ENCODE measurements around the gene ZNF302.
"Not testable (repeated sequence)": the region's sequence is repeated elsewhere in the genome, so short reads cannot be mapped to it uniquely, and the experiment has no call there.

ZNF302 gene

DNA sequence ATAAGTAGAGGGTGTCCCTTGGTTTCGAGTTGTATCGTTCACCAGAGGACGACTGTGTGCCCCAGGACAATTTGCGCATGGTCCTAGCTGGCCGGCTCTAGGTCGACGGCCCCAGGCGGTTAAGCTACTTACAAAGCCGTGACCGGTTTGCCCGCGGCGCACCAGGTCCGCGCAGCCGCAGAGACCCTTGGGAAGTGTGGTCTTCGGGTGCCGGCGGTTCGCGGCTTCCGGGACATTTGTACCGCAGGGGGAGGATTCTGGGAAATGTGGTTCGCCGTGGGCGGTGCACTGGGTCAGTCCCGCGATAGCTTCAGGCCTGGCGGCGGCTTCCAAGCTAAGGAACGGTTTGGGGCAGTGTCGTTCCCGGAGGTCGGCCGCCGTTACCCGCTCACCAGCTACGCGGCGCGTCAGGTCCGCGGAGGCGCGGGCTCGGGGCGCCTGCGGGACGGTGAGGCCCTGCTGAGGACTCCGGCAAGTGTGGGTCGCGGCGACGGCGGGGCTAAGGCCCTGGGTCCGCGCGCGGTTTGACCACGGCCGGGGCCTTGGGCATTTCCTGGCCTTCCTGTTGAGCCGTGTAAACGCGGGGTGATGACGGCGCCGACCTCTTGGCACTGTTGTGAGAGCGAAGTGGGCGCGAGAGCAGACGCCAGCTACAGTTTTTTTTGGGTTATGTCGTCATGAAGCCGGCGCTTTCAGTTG lies at the start of gene ZNF302:
Gene ZNF302, plus strand, starts transcription at position 293 of the 699 bp plus-strand sequence. CDS start 1,127 bp downstream, outside the sequence.
- peak; percentile 91 for DNase-seq (ENCODE audit: low spot score)

DNA sequence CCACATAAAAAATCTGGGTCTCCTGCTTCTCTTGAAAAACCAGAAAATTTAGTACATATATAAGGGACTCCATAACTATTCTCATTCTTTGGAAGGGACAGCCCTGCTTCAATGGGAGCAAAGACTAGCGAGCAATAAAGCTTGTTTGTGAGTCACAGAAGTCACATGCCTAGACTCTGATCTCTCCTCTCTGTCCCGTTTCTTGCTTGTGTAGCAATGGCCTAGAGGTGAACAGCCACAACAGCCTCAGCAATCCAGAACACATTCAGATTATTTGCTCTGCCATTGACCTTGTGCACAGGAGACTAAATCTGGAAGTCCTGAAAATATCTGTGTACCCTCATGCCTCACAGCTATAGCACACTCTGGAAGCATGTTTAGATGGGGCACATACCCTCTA lies 43.7 kb upstream of the ZNF302 start:
- DNase-seq (ENCODE audit: low spot score) = no peak

DNA sequence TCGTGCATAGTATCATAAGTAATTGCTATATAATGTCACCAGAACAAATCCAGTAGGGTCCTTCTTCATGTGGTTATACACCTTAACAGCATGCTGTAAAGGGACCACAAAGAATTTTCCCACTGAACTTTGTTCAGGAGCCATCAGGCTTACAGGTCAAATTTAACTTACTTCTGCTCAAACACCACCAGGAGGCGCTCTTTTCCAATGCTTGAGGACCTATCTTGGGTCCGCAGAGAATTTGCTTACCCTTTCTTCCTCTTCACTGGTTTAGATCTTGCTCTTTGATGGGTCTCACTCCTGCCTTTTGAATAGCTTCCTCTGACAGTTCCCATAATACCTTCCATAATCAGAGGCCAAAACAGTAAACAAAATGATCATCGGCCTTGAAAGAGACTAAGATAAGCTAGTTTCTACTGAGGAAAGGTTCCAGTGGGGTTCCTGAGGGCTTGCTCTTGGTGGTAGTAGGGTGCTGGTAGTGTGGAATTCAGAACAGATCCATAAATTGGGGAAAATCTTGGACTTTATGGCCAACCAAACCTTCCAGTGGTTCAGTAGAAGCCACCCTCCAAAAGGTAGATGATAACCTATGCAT lies 37.9 kb upstream of the ZNF302 start:
- peak; percentile 41 for DNase-seq (ENCODE audit: low spot score)

DNA sequence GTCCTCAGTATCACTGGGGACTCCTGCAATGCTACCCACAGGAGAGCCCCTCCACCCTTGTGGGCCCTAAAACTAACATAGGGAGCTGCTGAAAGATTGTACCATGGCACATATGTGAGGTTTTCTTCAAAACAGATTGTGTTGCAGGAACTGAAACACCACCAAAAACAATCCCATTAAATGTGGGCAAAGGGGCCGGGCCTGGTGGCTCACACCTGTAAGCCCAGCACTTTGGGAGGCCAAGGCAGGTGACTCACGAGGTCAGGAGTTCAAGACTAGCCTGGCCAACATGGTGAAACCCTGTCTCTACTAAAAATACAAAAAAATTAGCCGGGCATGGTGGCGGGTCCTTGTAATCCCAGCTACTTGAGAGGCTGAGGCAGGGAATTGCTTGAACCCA lies 35.2 kb upstream of the ZNF302 start:
- no peak for DNase-seq (ENCODE audit: low spot score)

DNA sequence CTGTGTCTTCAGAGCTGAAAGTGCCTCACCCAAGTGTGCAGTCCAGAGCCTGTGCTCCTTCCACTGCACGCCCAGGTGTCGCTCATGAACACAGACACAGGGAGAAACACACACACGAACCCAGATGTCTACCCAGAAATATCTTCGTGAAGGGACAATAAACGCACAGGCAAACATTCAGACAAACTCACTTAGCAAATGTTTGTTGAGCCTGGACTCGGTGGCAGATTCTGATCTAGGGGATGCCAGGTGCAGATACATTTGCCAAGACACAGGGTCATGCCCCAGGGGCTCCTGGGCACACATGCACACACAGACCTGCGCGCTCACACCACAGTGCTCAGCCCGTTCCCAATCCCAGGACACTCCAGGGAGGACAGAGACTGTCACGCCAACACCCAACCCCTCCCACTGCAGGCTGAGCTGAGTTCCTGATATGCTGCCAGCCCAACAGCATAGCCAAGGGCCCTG lies 32.5 kb upstream of the ZNF302 start:
- DNase-seq (ENCODE audit: low spot score) = no peak

DNA sequence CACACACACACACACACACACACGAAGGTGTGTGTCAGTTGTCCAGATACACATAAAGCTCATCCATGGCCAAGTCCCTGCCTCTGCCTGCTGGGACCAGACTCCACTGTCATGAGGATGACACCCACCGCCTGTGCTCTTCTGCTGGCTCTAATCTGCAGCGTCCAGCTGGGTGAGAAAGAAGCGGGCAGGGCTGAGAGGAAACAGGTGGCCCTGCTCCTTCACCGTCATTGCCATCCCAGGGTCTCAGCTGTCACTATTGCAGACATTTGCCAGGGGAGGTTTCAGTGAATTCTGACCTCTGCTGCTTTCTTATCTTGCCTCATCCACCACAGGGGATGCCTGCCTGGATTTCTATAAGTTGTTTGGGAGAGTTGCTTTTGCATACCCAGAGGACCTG lies 31.9 kb upstream of the ZNF302 start:
- no peak for DNase-seq (ENCODE audit: low spot score)

DNA sequence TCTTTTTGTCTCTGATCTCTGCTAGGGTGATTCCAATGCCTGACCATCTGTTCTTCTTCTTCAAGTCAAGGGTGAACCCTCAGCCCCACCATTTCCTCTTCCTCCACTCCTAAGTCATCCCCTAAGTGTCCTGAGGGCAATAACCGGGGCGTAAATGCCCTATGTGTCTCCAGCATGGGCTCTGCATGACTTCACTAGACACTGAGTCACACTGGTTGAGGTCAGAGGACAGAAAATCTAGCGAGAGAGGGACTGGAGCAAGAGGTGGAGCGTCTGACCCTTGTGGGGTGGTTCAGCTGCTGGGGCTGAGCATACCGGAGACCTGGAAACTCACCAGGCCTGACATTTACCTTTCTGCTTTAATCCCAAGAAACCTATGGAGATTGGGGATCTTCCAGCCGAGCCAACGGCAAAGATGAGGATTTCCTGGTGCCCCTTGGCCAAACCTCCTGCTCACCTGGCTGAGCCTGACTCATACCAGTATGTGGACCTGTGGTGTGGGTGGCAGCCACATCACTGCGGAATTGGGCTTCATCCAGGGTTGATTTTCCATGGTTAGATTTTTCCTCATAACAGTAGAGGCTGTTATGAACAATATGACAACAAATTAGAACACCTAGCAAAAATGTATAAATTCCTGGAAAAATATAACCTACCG lies 27.5 kb upstream of the ZNF302 start:
- DNase-seq (ENCODE audit: low spot score) = no peak

DNA sequence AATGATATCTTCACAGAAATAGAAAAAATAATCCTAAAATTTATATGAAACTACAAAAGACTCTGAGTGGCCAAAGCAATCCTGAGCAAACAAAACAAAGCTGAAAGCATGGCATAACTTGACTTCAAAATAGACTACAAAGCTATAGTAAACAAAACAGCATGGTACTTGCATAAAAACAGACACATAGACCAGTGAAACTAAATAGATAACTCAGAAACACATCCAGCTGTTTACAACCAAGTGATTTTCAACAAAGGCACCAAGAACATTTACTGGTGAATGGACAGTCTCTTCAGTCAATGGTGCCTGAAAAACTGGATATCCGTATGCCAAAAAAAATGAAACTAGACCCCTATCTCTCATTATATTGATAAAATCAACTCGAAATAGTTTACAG lies 25.7 kb upstream of the ZNF302 start:
- no peak for DNase-seq (ENCODE audit: low spot score)

DNA sequence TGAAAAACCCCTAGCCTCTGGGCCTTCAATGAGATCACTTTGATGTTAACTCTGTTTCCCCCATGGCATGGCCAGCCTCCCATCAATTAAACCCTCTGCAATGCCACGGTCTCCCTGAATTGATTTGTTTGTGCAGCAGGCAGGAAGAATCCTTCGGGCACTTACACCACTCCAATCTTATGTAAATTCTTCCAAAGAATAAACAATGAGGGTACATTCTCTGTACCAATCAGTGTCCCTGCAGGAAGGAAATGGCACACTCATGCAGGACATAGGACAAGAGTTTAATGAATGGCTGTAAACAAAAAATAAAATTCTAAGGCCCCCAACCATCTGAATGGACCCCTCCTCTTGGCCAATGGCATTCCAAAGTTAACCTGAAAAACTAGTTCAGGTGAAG lies 22.7 kb upstream of the ZNF302 start:
- DNase-seq (ENCODE audit: low spot score) = no peak

DNA sequence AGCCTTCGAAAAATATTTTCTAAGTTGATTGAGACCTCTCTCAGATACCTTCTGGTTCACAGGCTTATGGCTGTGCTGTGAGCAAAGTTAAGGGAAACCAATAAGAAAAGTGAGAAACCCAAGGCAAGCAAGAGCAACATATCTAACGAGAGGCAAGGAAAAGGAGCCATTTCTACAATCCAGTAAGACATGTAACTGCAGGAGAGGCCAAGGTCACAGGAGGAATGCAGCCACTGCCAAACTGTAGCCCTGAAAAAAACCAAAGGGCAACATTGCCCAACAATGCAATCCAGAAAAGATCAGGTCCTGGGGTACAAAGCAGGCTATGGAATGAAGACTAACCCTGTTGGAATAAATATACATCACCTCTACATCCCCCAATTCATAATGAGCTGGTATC lies 21.8 kb upstream of the ZNF302 start:
- no peak for DNase-seq (ENCODE audit: low spot score)

DNA sequence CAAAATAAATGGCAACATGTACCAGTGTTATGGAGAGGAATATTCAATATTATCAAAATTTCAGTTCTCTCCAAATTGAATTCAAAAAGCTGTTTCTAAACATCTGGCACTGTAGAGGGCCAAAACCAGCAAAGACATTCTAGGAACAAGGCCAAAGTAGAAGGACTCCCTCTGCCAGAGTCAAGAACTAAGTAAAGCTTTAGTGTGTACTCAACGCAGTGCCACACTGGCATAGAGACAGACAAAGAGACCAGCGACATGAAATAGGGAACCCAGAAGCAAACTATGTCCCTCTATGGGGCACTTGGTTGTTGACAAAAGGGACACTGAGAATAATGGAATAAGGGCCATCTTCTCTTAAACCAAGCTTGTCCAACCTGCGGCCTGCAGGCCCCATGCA lies 16.1 kb upstream of the ZNF302 start:
- no peak for DNase-seq (ENCODE audit: low spot score)

DNA sequence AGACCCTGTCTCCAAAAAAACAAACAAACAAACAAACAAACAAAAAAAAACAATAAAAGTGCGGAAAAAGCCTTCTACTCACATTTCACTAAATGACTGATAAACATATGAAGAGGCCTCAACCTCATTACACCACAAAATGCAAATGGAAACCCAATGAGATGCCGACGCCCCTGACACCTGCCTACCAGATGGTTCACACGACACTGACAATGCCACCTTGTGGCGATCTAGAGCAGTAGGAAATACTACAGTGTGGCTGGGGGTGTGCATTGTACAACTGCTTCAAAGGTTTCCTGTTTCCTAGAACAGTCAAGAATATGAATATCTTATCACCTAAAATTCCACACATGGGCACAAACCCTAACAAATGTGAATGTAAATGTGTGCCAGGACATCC lies 14.6 kb upstream of the ZNF302 start:
- peak; percentile 34 for DNase-seq (ENCODE audit: low spot score)

DNA sequence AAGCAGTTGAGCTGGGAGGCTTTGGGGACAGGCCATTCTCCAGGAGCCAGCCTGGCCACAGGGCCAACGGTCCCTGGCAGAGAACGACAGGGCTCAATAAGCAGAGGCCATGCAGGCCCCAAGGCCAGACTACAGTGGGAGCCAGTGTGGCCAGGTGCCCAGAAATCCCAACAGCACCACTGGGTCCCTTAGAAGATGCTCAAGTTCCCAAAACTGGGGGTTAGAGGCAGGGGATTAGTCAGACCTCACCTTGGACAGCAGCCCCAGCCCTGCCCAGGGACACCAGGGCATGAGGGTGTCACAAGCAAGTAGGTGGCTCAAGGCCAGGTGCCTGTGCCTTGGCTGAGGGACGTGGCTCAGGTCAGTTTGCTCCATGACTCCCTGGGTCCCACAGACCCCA lies 13.3 kb upstream of the ZNF302 start:
- DNase-seq (ENCODE audit: low spot score) = no peak

DNA sequence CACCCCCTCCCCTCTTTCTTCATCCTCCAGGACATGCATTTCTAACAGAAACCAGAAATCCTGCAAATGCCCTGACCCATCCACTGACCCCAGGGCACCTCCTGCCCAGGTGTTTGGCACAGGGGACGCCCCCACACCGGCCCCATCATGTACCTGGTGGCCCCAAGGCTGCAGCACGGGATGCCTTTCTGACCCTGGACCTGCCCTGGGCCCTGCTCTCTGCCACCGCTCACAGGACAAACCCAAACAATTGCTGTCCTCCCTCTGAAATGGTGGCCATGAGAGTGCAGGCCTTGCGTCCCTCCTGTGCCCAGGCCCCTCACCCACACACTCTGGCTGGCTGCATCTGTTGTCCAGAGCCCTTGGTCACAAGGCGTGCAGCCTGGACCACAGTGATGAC lies 12.6 kb upstream of the ZNF302 start:
- DNase-seq (ENCODE audit: low spot score) = no peak

DNA sequence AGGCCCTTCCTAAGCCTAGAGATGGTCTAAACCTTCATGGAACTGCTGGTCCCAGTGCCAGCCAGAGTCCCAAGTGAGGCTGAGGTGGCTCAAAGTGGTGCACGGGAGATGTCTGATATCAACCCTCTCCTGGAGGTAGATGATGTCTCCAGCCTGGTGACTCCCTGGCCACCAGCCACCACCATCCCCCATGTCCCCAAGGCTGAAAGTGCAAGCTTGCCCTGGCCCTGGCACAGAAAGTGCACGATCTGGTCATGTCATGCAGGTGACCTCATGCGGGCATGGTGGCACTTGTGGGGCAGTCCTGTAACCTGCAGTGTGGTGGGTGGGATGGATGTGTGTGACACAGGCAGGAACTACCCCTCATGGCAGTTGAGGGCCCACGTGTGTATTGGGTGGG lies 12.2 kb upstream of the ZNF302 start:
- DNase-seq (ENCODE audit: low spot score) = not testable (repeated sequence)

DNA sequence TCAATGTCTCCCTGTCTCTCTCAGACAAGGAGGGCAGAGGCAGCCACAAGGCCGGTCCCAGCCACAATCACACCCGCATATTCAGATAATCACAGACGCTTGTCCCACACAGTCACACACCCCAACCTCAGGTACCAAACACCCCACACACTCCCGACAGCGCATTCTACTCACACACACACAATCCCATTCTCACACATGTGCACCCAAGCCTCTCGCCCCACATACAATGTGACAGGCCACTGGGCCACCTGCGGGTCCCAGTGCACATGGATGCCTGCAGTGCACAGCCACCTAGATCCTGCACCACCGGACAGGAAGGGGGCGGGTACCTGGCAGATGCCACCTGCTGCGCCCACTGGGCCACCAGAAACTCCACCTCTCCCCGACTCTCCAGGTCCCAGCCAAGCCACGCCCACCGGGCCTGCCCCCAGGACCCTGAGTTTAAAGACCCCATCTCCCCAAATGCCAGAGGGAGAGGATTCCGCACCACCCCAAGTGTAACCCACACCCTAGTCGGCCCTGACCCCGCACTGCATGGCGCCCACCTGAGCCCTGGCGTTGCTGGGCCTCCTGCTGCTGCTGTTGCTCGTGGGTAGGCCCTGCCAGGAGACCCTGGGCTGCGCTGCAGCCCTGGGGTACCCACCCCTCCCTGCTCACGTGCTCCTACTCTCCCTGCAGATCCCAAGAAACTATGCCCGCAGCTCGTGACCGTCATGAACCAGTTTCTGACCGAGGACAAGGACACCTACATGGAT lies 11.1 kb upstream of the ZNF302 start:
- no peak for DNase-seq (ENCODE audit: low spot score)

DNA sequence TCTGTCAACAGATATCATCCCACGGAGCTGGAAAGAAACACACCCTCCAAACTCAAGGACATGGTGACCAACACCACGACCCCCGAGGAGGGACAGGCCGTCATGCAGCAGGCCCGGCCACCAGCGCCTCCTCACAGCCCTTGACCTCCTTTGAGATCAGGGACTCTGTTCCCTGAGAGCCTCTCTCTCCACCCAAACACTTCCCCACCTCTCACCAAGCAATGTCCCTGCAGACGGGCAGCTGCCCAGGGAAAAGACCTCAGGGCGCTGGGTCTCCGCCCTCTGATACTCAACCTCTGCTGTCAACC lies 10.6 kb upstream of the ZNF302 start:
- DNase-seq (ENCODE audit: low spot score) = no peak

DNA sequence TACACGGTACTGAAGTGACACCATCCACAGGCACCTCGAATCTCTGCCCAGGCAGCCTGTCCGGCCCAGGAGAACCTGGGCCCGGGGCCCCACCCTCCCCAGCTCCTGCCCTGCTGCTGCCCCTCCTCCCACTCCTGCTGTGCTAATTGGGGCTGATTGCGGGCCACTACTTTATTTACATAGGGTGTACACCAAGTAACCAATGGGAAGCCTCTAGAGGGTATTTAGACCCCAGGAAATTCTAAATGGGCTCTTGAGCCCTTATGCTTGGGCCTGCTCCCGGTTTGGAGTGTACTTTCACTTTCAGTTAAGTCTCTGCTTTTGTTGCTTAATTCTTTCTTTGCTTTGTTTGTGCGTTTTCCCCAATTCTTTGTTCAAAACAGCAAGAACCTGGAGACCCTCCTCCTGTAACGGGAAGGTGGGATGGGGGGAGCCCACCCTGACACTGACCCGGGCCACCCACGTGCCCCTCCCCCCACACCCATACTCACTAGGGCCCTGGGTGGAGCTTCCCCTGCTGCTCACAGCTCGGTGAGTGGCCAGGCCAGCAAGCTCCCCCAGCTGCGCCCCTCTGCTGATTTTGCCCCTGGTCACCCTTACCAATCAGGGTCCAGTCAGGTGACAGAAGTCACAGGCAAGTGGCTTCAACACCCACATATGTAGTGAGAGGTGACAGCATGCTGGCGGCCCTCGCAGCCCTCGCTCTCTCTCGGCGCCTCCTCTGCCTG lies 10.0 kb upstream of the ZNF302 start:
- DNase-seq (ENCODE audit: low spot score) = no peak

DNA sequence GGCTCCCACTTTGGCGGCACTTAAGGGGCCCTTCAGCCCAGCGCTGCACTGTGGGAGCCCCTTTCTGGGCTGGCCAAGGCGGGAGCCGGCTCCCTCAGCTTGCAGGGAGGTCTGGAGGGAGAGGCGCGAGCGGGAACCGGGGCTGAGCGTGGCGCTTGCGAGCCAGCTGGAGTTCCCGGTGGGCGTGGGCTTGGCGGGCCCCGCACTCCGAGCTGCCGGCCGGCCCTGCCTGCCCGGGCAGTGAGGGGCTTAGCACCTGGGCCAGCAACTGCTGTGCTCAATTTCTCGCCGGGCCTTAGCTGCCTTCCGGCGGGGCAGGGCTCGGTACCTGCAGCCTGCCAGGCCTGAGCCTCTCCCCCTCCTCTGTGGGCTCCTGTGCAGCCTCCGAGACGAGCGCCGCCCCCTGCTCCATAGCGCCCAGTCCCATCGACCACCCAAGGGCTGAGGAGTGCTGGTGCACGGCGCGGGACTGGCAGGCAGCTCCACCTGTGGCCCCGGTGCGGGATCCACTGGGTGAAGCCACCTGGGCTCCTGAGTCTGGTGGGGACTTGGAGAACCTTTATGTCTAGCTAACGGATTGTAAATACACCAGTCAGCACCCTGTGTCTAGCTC lies 9.3 kb upstream of the ZNF302 start:
- not testable (repeated sequence) for DNase-seq (ENCODE audit: low spot score)

DNA sequence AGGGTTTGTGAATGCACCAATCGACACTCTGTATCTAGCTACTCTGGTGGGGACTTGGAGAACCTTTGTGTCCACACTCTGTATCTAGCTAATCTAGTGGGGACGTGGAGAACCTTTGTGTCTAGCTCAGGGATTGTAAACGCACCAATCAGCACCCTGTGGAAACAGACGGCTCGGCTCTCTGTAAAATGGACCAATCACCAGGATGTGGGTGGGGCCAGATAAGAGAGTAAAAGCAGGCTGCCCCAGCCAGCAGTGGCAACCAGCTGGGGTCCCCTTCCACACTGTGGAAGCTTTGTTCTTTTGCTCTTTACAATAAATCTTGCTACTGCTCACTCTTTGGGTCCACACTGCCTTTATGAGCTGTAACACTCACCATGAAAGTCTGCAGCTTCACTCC lies 8.8 kb upstream of the ZNF302 start:
- DNase-seq (ENCODE audit: low spot score) = not testable (repeated sequence)

DNA sequence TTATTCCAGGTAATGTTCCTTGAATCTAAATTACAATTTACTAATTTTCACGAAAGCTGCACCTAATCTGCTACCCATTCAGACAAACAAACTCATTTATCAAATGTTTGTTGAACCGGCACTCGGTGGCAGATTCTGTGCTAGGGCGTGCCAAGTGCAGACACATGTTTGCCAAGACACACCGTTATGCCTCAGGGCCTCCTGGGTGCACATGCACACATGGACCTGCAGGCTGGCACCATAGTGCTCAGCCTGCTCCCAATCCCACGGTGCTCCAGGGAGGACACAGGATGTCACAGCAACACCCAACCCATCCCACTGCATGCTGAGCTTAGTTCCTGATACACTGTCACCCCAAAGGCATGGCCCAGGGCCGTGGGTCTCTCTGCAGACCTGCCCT lies 8.2 kb upstream of the ZNF302 start:
- no peak for DNase-seq (ENCODE audit: low spot score)

DNA sequence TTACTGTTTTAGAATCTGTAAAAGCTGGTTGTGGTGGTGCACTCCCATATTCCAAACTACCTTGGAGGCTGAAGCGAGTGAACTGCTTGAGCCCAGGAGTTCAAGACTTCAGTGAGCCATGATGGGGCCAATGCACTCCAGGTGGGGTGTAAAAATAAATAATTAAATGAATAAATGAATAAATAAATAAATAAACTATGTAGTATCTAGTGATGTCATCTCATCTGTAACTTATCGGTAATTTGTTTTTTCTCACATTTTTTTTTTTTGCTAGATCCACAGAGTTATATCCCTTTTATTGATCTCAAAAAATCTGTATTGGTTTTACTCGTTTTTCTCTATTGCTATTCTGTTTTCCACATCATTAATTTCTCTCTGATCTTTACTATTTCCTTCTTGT lies 5.5 kb upstream of the ZNF302 start:
- no peak for DNase-seq (ENCODE audit: low spot score)

All from kidney capillary endothelial cell (primary cell).